HTR-8/SVneo (cell line): ENCODE results near the gene VSIG8.

ENCODE experiments used
- DNase-seq: peaks from one replicate; pipeline ENCODE4 v3.0.0; 2011; ENCODE audit warnings: low spot score, mixed read lengths; ENCODE audit not compliant: insufficient read length
- FAIRE-seq: peaks from 2 replicates; lab custom pipeline; 2011; peaks lifted over from hg19 to GRCh38; lab: Jason Lieb, UNC

The VSIG8 gene

DNA sequence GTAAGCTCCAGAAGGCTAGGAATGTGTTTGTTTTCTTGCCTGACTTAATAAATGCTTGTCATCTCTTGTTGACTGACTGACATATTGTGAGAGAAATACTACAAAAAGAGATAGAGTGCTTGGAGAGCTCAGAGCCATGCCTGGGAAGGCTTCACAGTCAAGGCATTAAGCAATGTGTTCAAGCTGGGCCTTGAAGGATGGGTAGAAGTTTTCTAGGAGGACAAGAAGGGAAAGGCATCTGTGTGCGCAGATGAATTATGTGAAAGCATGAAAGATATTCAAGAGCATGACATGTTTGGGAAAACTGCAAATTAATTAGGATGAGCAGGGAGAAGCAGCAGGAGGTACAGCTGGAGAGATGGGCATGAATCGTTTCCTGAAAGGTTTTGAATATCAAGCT, 30.1 kb downstream of the VSIG8 start:
- FAIRE-seq (no peak), DNase-seq (no peak)

DNA sequence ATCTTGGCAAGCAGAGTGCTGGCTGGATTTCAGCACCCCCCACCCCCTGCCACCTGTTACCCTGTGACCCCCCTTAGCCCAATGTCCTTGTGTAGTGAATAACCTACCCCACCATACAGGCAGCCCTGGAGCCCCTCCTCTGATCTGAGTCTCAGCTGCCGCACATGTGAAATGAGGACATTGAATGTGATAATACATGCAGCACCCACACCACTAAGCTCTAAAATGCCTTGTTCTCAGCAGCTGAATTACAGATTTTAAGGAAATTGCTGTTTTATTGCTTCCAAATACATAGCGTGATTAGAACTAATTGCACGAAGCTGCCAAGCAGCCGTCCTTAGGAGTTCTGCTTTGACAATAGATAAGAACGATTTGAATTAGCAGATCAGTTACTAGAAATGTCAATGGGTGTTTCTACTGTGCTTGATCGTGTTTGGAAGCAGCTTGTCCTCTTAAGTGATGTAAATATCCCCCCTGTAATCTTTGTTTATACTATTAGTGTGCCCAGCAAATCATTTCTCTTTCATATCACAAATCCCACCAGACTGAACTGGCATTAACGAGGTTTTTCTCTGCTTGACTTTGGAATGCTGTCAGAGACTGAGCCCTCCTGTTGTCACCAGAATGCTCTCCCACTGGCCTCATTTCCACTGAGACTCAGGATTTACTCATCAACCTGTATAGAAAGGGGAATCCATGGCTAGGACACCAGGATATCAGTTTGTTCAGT, 30.9 kb downstream of the VSIG8 start:
- FAIRE-seq (no peak), DNase-seq (no peak)

DNA sequence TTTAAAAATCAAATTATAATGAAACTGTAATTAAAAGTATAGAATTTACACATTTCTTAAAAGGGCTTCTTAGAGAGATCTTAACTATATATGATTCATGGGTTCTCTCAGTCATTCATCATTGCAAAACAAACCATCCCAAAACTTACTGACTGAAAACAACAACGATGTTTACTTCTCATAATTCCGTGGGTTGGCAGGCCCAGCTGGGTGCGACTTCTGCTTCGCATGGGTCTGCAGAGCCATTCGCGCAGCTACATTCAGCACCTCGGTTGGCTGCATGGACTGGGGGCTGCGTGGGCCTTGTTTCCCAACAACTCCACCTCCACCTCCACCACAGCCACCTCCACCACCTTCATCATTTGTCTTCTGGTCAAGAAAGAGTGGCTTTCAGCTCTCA, 31.7 kb downstream of the VSIG8 start:
- no peak for FAIRE-seq
- no peak for DNase-seq

DNA sequence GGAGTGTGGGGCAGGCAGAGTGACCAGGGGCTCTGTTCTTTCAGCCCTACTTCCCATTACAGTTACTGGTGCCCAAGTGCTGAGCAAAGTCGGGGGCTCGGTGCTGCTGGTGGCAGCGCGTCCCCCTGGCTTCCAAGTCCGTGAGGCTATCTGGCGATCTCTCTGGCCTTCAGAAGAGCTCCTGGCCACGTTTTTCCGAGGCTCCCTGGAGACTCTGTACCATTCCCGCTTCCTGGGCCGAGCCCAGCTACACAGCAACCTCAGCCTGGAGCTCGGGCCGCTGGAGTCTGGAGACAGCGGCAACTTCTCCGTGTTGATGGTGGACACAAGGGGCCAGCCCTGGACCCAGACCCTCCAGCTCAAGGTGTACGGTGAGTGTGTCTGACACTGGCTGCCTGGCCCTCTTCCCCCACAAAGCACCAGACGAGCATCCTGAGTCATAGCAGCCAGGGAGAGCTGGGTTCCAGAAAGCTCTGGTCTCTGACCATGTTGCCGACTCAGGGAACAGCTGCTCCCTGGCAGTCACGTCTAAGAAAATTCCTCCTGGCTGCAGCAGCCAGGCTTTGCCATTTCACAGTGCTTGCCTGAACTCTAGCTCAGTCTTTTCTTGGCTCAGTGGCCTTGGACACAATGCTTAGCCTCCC, 32.5 kb downstream of the VSIG8 start:
- DNase-seq (no peak), FAIRE-seq (no peak)

DNA sequence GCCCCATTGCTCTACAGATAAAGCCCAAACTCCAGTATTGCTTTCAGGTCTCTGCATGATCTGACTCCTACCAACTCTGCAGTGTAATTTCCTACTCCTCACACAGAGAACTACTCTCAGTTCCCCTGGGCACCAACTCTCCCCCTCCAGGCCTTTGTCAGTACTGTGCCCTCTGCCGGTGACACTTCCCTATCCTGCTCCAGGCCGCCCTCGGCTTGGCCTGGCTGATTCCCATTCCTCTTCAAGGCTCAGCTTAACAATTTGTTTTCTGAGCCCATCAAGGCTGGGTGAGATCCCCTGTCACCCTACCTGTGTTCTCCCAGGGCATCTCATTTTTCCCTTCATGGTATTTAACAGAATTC, 33.2 kb downstream of the VSIG8 start:
- no peak for FAIRE-seq

DNA sequence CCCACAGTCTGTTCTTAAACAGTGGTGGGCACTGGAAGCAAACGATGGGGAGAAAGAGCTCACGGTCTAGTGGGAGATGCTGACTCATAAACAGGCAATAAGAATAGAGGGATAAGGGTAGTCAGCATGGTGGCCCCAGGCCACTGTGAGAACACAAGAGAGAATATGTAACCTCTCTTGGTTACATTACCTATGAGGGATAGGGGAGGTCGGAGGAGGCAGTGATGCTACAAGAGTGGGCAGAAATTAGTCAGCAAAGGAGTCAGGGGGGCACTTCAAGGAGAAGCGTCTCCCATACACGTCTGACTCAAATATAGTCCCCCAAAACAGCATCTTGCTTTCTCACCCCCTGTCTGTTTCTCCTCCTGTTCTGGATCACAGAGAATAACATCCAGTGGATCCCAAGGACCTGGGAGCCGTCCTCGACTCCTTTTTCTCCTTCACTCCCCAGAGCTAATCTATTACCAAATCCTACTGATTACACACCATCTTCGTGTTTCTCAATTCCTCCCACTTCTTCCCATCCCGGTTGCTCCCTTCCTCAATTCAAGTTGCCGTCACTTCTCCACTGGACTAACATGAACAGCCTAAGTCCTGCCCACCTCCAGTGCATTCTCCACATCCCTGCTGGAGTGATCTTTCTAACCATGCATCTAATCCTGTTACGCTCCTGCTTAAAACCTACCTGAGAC, 33.7 kb downstream of the VSIG8 start:
- FAIRE-seq (no peak), DNase-seq (no peak)

More for the DNA sequence above, 33.2 kb downstream of the VSIG8 start:
- DNase-seq: no peak

DNA sequence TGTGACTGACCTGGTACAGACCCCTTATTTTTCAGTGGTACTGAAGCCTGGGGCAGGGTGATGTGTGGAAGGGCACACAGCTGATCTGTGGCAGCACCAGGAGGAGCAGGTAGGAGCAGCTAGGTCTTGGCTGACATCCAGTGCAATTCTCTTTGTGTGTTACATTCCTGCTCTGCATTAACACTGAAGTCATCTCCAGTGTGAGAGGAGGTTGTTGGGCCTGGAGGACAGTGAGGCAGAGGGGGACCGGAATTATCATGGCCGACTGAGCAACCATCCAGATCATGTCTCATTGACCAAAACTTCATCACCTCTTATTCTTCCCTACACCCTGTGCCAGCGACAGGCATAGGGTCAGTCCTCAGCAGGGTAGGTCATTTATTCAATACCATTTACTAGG, 34.3 kb downstream of the VSIG8 start:
- no peak for FAIRE-seq
- DNase-seq: no peak

DNA sequence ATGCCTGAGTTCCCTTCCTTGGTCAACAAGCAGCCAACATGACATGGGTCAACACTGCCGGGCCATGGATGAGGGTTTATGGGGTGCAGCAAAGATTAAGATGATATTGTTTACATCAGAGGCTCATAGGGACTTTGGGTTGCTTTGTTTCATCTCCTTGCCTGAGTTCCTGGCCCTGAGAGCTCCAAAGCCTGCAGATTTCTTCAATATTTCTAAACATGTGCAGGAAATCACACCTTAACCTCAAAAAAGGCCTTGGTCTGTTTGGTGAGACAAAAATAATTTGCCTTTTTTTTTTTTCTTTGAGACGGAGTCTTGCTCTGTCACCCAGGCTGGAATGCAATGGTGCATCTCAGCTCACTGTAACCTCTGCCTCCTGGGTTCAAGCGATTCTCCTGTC, 34.9 kb downstream of the VSIG8 start:
- DNase-seq: no peak
- no peak for FAIRE-seq

DNA sequence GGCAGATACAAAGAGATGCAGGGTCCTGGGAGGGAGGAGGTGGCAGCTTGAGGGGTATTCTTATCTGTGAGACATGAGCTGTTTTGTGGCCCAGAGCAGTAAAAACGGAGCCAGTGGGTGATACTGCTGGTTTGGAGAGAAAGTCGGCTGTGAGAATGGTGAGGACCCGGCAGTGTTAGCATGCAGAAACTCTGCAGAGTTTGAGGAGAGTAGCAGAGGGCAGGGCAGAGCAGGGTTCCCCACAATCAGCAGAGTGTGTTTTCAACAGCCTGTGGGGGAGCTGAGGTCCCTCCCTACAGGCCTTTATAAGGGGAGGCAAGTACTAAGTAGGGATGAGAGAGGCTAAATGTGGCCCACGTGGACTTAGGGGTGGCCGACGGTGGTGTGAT, 35.4 kb downstream of the VSIG8 start:
- FAIRE-seq: no peak
- no peak for DNase-seq

DNA sequence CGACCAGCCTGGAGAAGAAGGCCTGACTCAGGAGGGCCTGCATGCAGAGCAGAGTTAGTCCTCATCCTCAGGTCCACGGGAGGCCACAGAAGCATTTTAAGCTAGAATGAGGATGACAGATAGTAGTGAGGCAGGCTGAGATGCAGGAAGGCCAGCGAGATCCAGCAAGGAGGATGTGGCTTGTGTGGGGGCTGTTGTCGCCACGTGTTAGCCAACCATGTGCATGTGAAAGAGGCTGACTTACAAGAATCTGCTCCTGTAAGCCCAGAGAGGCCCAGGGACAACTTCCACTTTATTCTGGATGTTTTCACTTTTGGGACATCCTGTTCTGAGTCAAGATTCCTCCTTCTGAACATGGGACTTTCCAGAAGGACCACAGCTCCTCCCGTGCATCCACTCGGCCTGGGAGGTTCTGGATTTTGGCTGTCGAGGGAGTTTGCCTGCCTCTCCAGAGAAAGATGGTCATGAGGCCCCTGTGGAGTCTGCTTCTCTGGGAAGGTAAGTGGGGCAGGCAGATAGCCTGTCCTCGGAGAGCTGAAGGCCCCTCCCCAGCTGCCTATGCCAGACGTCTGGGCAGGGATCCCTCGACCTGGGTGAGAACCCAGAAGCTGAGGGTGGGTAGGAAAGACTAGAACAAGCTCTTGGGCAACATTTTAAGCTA, 35.9 kb downstream of the VSIG8 start, which contains the start of gene SLAMF8:
Gene SLAMF8 (plus strand): TSS at position 433 of the 661 bp plus-strand sequence. CDS start 26 bp downstream, at position 459.
- DNase-seq (no peak), FAIRE-seq (no peak)

DNA sequence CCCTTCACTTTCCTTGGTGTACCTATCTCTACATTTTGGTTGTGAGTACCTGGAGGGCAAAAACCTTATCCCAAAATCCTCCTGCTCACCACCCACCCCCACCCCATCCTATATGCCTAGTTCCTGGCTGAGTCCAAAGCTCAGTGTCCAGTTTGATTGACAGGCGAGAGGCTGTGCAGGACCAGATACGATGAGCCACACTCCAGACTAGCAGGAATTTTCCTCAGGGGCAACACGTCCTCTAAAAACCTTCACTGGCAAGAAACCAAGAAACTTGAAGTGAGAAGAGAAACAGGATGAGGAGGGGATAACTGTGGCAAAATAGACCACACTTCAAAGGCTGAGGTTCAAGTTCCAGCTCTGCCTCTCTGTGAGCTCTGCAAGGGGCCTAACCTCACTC, 36.9 kb downstream of the VSIG8 start:
- DNase-seq (no peak), FAIRE-seq (no peak)

DNA sequence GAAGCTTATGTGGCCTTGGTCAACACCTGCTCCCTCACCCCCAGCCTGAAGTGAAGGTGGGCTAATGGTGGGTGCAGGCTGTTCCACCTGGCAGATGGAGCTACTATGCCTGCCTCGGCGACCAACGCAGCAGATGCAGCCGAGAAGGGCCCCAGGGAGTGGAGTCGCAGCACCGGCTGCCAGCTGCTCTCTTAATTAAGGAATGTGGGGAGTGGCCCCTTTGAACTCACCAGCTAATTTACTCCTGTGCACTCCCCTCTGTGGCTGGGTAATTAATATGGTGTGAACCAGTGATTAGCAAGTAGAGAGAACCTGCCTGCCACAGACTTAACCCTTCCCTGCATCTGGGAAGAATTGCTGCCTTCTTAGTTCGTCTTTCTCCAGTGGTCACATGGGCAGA, 39.1 kb downstream of the VSIG8 start:
- FAIRE-seq: no peak
- DNase-seq: no peak

DNA sequence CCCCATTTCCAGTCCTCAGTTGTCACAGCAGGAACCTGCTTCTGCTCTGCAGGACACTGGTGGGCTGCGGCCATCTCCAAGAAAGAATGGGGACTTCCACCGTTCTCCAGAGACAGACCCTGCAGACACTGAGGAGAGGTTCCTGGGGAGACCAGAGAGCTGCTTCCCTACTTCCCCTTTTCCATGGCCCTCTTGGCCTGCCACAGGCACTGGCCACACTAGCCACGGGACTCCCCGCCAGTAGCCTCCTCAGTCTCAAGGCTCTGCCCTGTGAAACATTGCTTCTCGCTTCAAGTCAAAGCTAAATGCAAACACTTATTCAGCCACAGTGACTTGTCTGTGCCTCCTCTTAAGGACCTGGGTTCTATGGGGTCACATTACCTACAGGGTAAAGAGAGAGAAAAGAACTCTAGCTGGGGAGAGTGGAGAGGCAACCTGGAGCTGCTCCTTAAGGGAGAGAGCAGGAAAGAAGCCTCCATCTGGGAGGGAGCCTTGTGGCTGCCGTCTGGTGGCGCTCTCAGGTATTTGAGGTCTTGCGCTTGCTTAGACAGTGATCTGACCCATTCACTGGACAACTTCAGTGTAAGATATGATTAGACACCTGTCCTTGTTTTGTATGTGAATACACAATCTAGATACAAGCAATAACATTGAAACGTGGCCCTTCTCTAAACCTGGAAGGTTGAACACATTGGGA, 41.1 kb downstream of the VSIG8 start:
- no peak for DNase-seq
- FAIRE-seq: no peak

DNA sequence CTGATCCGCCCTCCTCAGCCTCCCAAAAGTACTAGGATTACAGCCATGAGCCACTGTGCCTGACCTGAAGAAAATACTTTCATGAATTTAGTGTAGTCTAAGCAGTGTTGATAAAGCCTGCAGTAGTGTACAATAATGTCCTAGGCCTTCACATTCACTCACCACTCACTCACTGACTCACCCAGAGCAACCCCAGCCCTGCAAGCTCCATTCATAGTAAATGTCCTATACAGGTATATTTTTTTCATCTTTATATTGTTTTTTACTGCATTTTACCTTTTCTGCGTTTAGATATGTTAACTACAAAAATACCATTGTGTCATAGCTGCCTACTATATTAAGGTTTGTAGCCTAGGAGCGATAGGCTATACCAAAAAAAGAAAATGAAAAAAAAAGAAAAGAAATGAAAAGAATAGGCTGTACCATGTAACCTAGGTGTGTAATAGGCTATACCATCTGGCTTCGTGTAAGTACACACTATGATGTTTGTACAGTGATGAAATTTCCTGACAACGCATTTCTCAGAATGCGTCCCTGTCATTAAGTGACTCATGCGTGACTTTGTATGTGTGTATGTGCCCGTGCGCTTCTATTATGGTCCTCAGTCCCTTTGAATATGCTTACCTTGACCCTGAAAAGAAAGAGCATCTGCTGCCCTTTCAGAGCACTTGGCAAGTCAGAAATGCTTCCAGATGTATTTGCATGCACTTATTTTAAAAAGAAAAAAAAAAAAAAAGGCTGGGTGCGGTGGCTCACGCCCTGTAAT, 45.0 kb downstream of the VSIG8 start:
- FAIRE-seq (no peak), DNase-seq (no peak)

DNA sequence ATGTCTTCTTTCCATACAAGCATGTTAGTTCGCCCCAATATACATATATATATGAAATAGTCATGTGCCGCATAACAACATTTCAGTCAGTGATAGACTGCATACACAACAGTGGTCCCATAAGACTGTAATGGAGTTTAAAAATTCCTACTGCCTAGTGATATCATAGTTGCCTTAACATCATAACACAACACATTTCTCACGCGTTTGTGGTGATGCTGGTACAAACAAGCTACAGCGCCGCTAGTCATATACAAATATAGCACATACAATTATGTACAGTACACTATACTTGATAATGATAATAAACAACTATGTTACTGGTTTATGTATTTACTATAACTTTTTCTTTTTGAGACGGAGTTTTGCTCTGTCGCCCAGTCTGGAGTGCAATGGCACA, 46.5 kb downstream of the VSIG8 start:
- no peak for FAIRE-seq
- no peak for DNase-seq

DNA sequence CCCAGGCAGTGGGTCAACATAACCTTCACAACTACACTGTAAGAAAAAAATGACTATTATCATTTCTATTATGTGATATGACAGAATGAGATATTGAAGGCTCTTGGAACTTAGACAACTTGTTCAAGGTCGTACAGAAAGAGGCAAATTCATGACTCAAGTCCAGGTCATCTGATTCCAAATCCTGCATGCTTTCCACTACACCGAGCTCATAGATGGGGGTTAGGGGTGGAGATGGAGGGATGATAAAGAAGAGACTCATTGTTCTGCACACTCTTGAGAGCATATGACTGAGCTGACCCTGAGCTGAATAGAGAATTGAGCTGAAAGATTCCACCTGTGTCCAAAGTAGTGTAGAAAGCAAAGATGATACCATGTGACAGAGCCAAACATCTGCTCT, 57.5 kb downstream of the VSIG8 start:
- FAIRE-seq (no peak), DNase-seq (no peak)
